CD4-positive, alpha-beta T cell treated with Interleukin-17A for 1 hour (primary cell): ENCODE data around the gene CD320.
"Not testable (repeated sequence)": the region's sequence is repeated elsewhere in the genome, so short reads cannot be mapped to it uniquely, and the experiment has no call there.

Experiments
- DNase-seq: peaks from one replicate; pipeline ENCODE4 v3.0.0-alpha.2; 2020

The CD320 gene

DNA sequence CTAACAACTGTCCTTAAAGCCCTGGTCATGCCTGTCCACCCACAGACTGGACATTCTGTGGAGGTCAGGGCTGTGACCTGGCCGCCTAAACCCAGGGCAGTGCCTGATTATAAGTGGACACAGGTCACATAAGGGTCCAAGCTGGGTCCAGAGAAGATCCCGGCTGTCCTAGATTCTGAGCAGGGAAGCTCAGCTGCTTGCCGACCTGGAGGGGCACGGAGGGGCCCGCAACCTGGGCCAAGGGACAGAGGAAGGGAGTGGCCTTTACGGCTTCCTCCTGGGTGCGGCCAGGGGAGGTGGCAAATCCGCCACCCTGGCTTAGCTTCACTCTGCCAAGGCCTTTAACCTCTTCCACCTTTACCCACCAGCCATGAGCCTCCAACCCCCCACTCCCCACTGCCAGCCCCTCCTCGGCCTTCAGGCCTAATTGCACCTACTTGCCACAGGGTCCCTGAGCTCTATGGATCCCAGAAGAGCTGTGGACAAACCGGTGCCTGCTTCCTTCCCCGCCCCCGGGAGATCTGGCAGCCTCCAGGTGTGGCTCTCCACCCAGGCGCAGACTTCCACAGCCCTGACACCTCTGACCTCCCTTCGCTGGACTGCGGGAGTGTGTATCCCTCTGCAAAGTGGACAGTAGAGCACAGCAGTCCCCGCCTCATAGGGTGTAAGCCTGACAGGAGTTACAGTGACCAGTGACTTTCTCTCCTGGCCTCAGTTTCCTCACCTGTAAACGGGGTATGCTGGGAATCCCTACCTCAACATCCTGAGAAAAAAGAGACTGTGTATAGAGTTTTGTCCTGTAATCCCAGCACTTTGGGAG, 1.7 kb downstream of the CD320 start:
- DNase-seq: no peak

DNA sequence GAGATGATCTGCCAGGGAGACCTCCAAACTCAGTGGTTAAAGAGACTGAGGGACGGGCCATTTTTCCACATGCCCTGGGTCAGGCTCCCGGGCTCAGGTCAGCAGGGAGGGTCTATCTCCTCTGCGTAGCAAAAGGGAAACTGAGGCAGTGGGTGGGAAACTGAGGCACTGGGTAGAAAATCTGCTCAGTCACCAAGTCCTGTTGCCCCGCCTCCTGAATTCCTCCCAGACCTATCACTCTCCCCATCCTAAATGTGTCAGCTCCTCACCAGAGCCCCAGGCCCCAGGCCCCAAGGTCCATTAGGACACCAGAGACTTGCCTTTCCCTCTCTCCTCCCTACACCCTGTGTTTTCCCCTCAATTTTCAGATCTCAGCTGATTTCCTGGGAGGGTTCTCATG, 2.4 kb downstream of the CD320 start:
- no peak for DNase-seq

DNA sequence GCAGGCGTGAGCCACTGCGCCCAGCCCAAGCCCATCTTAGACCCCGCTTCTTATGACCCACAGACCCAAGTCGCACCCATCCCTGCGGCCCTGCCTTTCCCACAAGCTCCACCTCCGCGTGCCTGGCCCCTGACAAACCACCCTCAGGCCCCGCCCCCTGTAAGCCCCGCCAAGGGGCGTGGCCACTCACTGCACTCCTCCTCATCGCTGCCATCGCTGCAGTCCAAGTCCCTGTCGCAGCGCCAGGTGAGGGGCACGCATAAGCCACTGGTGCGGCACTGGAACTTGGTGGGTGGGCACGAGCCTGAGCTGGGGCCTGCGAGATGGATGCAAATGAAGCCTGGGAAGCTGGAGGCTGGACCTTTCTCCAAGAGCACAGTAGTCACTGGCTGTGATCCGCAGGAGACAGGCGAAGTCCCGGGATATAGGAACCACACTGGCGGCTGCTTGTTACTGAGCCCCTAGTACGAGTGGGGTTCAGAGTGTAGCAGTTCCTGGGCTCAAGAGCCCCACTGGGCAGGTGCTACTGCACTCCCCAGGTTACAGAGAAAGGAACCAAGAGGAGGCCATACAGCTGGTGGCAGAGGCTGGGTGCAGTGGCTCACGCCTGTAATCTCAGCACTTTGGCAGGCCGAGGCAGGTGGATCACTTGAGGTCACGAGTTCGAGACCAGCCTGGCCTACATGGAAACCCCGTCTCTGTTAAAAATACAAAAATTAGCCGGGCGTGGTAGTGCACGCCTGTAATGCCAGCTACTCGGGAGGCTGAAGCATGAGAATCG, 3.1 kb downstream of the CD320 start:
- no peak for DNase-seq

DNA sequence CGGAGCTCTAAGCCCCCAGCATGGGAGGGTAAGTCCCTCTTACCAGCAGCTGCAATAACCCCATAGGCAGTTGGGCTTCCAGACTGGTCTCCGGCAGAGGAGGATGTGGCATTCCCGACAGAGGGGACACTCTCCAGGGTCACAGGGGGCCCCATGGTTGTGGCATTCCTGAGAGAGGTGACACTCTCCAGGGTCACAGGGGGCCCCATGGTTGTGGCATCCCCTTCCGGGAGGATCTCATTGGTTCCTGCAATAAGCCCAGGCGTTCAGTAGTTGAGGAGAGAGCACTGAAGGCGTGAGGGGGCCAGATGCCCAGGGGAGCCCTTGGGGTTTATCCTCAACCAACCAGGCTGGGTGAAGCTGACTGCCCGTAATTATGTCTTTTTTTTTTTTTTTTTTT, 5.4 kb downstream of the CD320 start:
- no peak for DNase-seq

DNA sequence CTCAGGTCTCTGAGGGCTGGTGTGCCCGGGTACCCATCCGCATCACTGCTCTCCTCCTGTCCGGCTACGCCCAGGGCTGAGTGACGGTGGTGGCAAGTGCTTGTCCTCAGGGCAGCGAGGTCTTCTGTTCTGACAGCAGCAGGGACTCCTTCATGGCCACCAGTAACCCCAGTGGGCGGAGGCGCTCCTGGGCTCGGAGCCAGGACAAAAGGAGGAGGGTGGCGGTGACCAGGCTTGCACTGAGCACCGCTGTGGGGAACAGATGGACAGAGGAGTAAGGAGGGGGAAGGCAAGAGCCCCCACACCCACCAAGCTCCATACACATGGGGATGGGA, 5.8 kb downstream of the CD320 start:
- DNase-seq: no peak

DNA sequence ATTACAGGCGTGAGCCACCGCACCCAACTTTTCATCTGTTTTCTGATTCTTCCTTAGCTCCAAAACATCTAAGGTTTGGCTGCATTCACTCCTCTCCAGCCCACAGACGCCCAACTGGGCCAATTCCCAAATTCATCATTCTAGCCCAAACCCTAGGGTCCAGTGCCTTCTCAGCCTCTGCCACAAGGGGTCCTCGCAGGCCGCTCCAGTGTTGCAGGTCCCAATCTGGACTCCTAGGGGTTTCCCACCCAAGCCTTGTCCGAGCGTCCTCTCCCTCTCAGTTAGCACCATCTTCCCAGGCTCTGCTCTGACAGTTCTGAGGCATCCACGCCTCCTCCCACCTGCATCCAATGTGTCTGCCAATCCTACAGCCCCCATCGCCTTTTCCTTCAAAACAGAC, 16.8 kb downstream of the CD320 start:
- DNase-seq: not testable (repeated sequence)

DNA sequence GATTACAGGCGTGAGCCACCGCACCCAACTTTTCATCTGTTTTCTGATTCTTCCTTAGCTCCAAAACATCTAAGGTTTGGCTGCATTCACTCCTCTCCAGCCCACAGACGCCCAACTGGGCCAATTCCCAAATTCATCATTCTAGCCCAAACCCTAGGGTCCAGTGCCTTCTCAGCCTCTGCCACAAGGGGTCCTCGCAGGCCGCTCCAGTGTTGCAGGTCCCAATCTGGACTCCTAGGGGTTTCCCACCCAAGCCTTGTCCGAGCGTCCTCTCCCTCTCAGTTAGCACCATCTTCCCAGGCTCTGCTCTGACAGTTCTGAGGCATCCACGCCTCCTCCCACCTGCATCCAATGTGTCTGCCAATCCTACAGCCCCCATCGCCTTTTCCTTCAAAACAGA, 31.6 kb downstream of the CD320 start:
- DNase-seq: not testable (repeated sequence)

DNA sequence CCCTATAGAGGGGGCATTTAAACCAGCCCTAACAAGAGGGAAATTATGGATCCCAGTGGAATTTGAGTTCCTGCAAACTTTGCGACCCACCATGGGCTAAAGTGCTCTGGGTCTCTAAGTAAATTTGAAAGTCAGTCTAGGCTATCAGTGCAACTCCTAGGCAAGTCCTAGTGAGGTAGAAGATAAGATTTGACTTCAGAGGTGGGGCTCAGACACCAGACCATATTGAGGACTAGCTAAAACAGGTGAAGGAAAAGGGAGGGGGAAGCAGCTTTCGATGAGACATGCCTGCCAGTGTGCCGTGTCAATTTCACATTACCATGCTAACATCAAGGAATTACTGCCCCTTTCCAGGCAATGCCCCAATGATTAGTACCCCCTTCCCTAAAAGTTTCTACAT, 38.4 kb downstream of the CD320 start:
- DNase-seq: no peak

DNA sequence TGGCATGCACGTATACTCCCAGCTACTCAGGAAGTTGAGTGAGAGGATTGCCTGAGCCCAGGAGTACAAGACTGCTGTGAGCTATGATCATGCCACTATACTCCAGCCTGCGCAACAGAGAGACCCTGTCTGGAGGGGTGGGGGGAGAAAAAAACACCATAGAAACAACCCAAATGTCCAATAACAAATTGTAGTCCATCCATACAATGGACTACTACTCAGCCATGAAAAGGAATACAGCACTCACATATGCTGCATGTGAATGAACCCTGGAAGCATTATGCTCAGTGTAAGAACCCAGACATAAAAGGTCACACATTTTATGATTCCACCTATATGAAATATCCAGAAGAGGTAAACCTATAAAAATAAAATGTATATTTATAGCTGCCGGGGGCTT, 42.3 kb downstream of the CD320 start:
- no peak for DNase-seq

DNA sequence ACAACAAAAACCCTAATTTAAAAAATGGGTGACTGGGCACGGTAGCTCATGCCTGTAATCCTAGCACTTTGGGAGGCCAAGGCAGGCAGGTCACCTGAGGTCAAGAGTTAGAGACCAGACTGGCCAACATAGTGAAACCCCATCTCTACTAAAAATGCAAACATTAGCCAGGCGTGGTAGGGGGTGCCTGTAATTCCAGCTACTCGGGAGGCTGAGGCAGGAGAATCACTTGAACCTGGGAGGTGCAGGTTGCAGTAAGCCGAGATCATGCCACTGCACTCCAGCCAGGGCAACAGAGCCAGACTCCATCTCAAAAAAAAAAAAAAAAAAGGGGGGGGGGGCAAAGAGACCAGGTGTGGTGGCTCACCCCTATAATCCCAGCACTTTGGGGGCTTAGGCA, 43.9 kb downstream of the CD320 start:
- DNase-seq: not testable (repeated sequence)

DNA sequence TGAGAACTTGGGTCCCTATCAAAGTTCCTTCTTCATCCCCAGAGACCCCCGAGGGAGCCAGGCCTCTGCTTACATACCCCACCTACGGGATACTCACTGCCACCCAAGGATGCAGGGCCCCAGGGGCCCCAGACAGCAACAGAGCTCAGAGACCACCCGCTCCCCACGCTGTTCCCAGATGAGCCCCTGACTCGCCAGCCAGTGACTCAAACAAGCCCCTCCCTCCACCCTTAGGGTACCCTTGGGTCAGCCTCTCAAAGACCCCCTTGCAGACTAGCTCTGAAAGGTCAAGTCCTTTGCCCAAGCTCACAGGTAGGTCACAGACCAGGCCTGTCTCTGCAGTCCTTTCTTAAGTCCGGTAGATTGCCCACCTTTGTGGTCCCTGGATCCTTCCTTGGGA, 45.7 kb downstream of the CD320 start:
- DNase-seq: no peak

DNA sequence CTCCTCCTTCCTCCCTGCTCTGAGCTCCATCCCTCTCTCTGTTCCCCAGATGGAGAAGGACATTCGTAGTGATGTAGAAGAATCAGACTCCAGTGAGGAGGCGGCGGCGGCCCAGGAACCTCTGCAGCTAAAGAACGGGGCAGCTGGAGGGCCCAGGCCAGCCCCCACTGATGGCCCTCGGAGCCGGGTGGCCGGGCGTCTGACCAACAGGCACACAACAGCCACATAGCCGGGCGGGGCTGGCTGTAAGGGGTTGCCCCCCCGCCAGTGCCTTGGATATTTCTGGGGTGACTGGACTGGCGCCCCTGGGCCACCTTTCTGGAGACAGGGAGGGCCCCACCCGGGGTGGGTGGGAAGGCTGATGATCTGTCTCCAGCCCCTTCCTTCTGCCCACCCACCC, 46.3 kb downstream of the CD320 start:
- DNase-seq: no peak

DNA sequence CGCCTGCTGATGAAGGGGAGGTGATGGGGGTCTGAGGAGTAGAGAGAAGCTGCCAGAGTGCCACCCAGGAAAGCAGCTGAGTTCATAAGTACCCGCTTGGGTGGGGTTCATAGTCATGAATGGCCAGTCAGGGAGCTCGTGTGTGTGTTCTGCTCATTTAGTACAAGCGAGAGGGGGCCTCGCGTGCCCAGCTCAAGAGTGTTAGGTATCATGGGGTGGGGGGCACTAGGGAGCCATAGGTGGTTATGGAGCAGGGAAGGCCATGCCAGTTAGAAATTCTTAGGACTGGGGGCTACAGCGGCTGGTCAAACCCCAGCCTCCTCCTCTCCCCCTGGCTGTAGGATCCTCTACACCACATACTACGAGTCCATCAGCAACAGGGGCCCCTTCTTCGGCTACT, 46.8 kb downstream of the CD320 start:
- no peak for DNase-seq

DNA sequence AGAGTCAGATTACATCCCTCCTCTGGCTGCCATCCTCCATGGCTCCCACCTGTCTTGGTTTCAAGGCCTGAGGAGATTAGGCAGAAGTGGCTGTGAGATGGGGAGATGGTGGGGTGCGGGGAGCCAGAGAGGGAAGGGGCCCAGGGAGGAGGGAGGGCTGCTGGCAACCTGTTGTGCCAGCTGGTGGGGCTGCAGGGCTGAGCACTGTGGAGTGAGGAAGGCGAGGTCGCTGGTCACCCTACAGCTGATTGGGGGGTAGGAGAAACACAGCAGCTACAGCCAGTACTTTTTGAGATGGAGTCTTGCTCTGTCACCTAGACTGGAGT, 48.3 kb downstream of the CD320 start:
- DNase-seq: no peak

DNA sequence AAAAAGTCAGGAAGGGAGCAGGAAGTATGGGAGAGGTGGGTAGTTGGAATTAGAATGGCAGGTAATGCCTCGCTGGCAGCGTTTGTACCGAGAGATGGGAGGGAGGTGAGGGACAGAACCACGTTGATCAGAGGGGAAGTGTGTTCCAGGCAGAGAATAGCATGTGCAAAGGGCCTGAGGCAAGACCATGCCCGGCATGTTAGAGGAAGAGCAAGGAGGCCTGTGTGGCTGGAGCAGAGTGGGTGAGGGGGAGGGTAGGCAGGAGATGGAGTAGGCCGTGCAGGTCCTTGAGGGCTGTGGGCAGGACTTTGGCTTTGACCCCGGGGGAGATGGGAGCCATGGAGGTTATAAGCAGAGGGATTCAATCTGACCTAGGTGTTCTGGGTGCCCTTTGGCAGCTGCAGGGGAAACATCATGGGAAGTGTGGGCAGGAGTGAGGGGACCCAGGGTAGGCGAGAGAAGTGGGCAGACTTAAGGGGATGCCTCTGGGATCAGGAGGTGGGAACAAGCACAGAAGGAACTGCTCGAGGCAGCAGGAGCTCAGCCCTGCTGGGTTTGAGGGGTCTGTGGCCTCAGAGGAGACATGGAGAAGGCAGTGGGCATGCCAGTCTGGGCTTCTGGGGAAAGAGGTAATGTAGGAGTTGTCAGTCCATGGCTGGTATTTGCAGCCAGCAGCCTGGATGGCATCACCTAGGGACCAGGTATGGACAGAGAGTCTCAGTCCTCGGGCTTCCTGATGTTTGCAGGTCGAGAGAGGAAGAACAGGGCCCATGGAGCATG, 48.8 kb downstream of the CD320 start:
- no peak for DNase-seq

DNA sequence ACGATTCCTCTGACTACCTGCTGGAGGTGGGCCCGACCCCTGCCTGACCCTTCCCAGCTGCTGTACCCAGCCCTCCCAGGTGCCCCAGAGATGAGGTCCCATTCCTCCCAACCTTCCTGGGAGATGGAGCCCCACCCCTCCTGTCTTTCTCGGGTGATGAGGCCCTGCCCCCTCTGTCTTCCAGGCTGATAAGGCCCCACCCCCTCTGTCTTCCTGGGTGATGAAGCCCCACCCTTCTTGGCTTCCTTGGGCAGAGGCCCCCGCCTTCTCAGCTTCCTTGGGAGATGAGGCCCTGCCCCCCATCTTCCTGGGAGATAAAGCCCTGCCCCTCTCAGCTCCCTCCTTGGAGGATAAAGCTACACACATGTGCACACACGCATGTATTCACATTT, 51.1 kb downstream of the CD320 start:
- DNase-seq: no peak

DNA sequence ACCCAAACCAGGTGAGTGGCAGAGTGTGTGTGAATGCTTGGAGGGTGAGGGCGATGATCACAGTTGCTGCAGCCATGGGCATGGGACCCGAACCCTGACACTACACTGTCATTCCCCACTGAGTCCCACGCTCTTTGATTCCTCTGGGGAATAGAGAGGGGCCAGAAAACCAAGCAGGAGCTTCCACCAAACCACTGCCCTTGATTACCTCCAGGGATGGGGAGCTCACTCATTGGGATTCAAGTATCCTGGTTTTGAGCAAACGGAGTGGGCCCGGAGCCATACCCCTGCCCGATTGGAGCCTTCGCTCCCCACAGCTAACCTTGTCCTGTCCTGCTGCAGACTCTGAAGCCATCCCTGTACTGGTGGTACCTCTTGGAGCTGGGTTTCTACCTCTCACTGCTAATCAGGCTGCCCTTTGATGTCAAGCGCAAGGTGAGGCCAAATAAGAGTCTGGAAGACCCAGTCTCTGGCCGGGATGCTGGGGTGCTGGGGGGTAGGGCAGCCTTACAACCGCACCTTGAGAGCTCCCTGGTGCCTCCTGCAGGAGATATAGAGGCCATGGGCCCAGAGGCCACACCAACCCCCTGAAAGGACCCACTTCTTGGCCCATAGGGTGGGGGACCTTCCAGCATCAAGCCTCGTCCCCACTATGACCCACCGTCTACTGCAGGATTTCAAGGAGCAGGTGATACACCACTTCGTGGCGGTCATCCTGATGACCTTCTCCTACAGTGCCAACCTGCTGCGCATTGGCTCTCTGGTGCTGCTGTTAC, 51.7 kb downstream of the CD320 start:
- DNase-seq: no peak

DNA sequence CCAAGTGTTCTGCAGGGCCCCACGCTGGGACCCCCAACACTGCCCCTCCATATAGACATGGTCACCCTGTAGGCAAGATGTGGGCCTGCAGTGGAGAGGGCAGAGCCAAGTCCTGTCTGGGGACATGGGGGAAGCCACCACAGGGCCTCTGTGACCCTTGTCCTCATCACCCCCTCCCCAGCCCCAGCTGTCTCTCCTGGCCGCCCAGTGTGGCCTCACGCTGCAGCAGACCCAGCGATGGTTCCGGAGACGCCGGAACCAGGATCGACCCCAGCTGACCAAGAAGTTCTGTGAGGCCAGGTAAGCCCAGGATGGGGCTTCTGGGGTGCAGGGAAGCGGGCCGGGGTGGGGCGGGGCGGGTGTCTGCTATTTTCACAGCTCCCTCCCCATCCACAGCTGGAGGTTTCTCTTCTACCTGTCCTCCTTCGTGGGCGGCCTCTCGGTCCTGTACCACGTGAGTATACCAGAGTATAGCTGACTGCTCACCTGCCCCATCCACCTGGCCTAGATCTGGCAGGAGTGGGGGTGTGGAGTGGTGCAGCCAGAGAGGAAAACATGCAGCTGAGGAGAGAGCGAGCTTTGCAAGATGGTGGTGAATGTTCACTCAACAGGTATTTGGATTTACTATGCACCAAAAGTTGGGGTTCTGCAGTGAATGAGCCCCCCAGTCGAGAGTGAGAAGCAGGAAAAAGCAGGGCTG, 52.6 kb downstream of the CD320 start:
- DNase-seq: no peak

DNA sequence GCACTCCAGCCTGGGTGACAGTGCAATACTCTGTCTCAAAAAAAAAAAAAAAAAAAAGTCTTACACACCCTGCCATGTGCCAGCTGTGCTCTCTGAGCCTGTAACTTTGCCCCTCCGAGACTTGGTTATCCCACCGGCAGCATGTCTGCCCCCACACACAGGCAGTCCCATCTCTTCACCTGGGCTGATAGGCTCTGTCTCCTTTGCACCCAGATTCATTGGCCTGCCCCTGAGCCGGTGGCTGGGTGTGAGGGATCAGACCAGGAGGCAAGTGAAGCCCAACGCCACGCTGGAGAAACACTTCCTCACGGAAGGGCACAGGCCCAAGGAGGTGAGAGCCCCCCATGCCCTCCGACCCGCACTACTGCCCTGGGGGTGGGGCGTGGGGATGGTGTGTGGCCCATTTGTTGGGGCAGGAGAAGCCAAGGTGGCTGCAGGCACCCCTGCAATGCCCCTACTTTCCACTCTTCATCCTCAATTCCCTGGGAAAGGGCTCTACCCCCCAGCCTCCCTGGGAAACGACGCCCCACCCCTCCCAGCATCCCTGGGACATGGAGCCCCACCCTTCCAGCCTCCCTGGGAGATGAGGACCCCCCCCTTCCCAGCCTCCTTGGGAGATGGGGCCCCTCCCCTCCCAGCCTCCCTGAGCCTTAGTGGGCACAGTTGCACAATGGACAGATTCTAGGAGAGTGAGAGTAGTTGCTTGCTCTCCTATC, 53.7 kb downstream of the CD320 start:
- no peak for DNase-seq

DNA sequence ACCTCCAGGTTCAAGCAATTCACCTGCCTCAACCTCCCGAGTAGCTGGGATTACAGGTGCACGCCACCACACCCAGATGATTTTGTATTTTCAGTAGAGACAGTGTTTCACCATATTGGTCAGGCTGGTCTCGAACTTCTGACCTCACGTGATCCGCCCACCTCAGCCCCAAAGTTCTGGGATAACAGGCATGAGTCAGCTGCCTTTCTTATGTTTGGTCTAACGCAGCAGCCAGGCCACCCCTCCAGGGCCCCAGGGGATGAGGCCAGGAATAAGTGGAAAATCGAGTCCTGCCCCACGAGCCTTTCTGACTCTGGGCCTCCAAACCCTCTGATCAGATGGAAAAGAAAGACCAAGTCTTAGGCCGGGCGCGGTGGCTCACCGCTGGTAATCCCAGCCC, 54.5 kb downstream of the CD320 start:
- DNase-seq: no peak

DNA sequence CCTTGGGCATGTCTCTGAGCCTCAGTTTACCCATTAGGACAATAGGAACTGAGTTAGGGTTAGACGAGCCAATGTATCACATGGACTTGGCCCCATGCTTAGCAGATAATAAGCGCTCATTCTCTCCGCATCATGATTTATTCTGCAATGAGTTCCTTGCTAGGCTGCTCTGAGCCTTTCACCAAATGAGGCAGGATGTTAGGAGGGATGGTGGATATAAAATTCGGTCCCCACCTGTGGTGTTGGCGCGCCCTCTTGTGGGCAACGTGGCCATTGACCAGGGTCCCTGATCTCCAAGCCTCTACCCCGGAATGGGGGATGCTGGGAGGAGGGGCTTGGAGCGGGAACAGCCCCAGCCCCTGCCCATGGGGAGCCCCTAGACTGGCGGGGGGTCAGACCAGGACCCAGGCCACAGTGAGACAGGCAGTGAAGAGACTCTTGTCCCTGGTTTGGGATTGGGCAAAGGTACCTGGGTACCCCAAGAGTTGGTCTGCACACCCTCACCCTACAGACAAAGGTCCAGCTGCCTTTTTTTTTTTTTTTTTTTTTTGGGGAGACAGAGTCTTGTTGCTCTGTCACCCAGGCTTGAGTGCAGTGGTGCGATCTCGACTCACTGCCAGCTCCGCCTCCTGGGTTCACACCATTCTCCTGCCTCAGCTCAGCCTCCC, 55.1 kb downstream of the CD320 start:
- peak; percentile 84 for DNase-seq
